SK-MEL-5 (cell line): ENCODE data around the gene NUTM2F. TPM values are rescaled to one million over a fixed set of nuclear protein-coding genes. Genes with fewer than 3 reads are reported as not detected.
"Not testable (repeated sequence)": the region's sequence is repeated elsewhere in the genome, so short reads cannot be mapped to it uniquely, and the experiment has no call there.

ENCODE experiments used
- DNase-seq: peaks from one replicate; pipeline ENCODE4 v3.0.0-alpha.2; 2016; ENCODE audit warnings: low read depth, low spot score
- in situ Hi-C: cut with HindIII; loops from 2 replicates; pipeline ENCODE4 v1.10.0; 2016; ENCODE audit warnings: low sequenced_read_pairs, high pct_unique_total_duplicates, low pct_unique_long_range_greater_than_20kb
- total RNA-seq: library from RNA; depleted of rRNA; stranded (reverse); fragments of >200 nt; shearing (Covaris generic); gene quantifications from 2 replicates; pipeline ENCODE4 v1.2.3, GENCODE V29; 2014

The NUTM2F gene
- total RNA-seq, 1 experiment from 2014 or later, result not detected

- in situ Hi-C loops, DNase-seq: not testable (repeated sequence)
Measured at GRCh38 chr9:94323153-94323798, 5.2 kb downstream of the NUTM2F start.

GRCh38 chr9:94322342-94322940 is 6.0 kb downstream of the NUTM2F start:
- DNase-seq, in situ Hi-C loops: not testable (repeated sequence)

- DNase-seq, in situ Hi-C loops: not testable (repeated sequence)
Measured at GRCh38 chr9:94317949-94318657, 10.3 kb downstream of the NUTM2F start.

GRCh38 chr9:94316236-94316635 is 12.2 kb downstream of the NUTM2F start:
- in situ Hi-C loops, DNase-seq: not testable (repeated sequence)

- in situ Hi-C loops, DNase-seq: not testable (repeated sequence)
Measured at GRCh38 chr9:94315034-94315984, 13.1 kb downstream of the NUTM2F start.

GRCh38 chr9:94303321-94303720 is 25.1 kb downstream of the NUTM2F start:
- DNase-seq, result no peak
- in situ Hi-C loops, result no loop called here

- in situ Hi-C loops, result no loop called here
- no peak for DNase-seq
Measured at GRCh38 chr9:94302426-94302825, 26.0 kb downstream of the NUTM2F start.

GRCh38 chr9:94301583-94301982 is 26.9 kb downstream of the NUTM2F start:
- no peak for DNase-seq
- in situ Hi-C loops, result no loop called here

- DNase-seq, result no peak
Measured at GRCh38 chr9:94300470-94301301, 27.8 kb downstream of the NUTM2F start.

GRCh38 chr9:94298949-94299599 is 29.4 kb downstream of the NUTM2F start:
- no peak for DNase-seq
- in situ Hi-C loops, result no loop called here

More at GRCh38 chr9:94300470-94301301, 27.8 kb downstream of the NUTM2F start:
- in situ Hi-C loops, result no loop called here

- in situ Hi-C loops, result no loop called here
- DNase-seq, result no peak
Measured at GRCh38 chr9:94289691-94290090, 38.8 kb downstream of the NUTM2F start.

GRCh38 chr9:94287877-94288513 is 40.4 kb downstream of the NUTM2F start:
- no peak for DNase-seq
- in situ Hi-C loops, result no loop called here

- in situ Hi-C loops, result no loop called here
- DNase-seq, result no peak
Measured at GRCh38 chr9:94286116-94286515, 42.3 kb downstream of the NUTM2F start.

GRCh38 chr9:94281101-94281500 is 47.3 kb downstream of the NUTM2F start:
- DNase-seq, result no peak

GRCh38 chr9:94280409-94280989 is 47.9 kb downstream of the NUTM2F start:
- in situ Hi-C loops, result no loop called here
- DNase-seq, result no peak

More at GRCh38 chr9:94281101-94281500, 47.3 kb downstream of the NUTM2F start:
- in situ Hi-C loops, result no loop called here
